NCI-H2107 (cell line): ENCODE results near the gene BBS9.

Experiments used
- DNase-seq: peaks from one replicate; lab custom pipeline; 2025; lab: John Stamatoyannopoulos, UW

Gene BBS9

GRCh38 chr7:33550979-33551378, 421.6 kb downstream of the BBS9 start:
- no peak for DNase-seq

GRCh38 chr7:33554046-33554445, 424.7 kb downstream of the BBS9 start:
- no peak for DNase-seq

- DNase-seq = no peak
These were observed 425.2 kb downstream of the BBS9 start for GRCh38 chr7:33554576-33554975.

- DNase-seq = no peak
These were observed 427.1 kb downstream of the BBS9 start for GRCh38 chr7:33556472-33556871.

- no peak for DNase-seq
These were observed 429.4 kb downstream of the BBS9 start for GRCh38 chr7:33558549-33559323.

GRCh38 chr7:33559324-33559710, 430.0 kb downstream of the BBS9 start:
- DNase-seq = peak; percentile 13

GRCh38 chr7:33562996-33563395, 433.6 kb downstream of the BBS9 start:
- no peak for DNase-seq

GRCh38 chr7:33563651-33564050, 434.3 kb downstream of the BBS9 start:
- no peak for DNase-seq

GRCh38 chr7:33578166-33578565, 448.8 kb downstream of the BBS9 start:
- DNase-seq = no peak

GRCh38 chr7:33578881-33579672, 449.7 kb downstream of the BBS9 start:
- no peak for DNase-seq

GRCh38 chr7:33579673-33579960, 450.3 kb downstream of the BBS9 start:
- no peak for DNase-seq

GRCh38 chr7:33581236-33581635, 451.9 kb downstream of the BBS9 start:
- no peak for DNase-seq

GRCh38 chr7:33582104-33582503, 452.7 kb downstream of the BBS9 start:
- no peak for DNase-seq

- DNase-seq = no peak
These were observed 453.2 kb downstream of the BBS9 start for GRCh38 chr7:33582533-33582932.

- DNase-seq = no peak
These were observed 460.5 kb downstream of the BBS9 start for GRCh38 chr7:33589911-33590310.

- no peak for DNase-seq
These were observed 461.6 kb downstream of the BBS9 start for GRCh38 chr7:33590916-33591315.

GRCh38 chr7:33591490-33591889, 462.1 kb downstream of the BBS9 start:
- DNase-seq = no peak

- DNase-seq = no peak
These were observed 463.4 kb downstream of the BBS9 start for GRCh38 chr7:33592718-33593117.

GRCh38 chr7:33593611-33594010, 464.2 kb downstream of the BBS9 start:
- DNase-seq = no peak

- DNase-seq = no peak
These were observed 467.3 kb downstream of the BBS9 start for GRCh38 chr7:33596686-33597085.

GRCh38 chr7:33597181-33597580, 467.8 kb downstream of the BBS9 start:
- no peak for DNase-seq

- no peak for DNase-seq
These were observed 471.7 kb downstream of the BBS9 start for GRCh38 chr7:33601101-33601500.

- DNase-seq = no peak
These were observed 472.5 kb downstream of the BBS9 start for GRCh38 chr7:33601884-33602283.

GRCh38 chr7:33604056-33604455, 474.7 kb downstream of the BBS9 start:
- DNase-seq = no peak
